CD14-positive monocyte (primary cell): ENCODE measurements around the gene ATP13A3. TPM values are rescaled to one million over a fixed set of nuclear protein-coding genes. Genes with fewer than 3 reads are reported as not detected.

Source experiments
- DNase-seq, 3 donors: peaks; one replicate each; pipeline ENCODE4 v3.0.0-alpha.2; 2011 to 2022
- H2AFZ ChIP-seq: 2 replicates; pipeline ENCODE4 v1.6.0; 2012; ENCODE audit warnings: mild to moderate bottlenecking, low read depth, low read length, inconsistent platforms; ENCODE audit not compliant: insufficient read depth, poor library complexity, severe bottlenecking
- H3K27ac ChIP-seq, 2 donors: 1 replicate in 1 of 2; 2 replicates in 1 of 2; pipeline ENCODE4 v1.5.1; 2012 to 2013; ENCODE audit warnings: low read length in 2 of 2, control low read depth in 1 of 2, inconsistent platforms in 1 of 2, low read depth in 1 of 2, mild to moderate bottlenecking in 1 of 2
- H3K27me3 ChIP-seq, 2 donors: one replicate each; pipeline versions ENCODE4 v1.6.0 to v1.6.1; 2011 to 2013; ENCODE audit warnings: low read length in 2 of 2; ENCODE audit not compliant: control insufficient read depth in 2 of 2, insufficient read depth in 2 of 2
- H3K36me3 ChIP-seq, 2 donors: replicated peaks in 1 of 2; 1 replicate in 1 of 2; 2 replicates in 1 of 2; pipeline versions ENCODE4 v1.5.1 to v1.6.1; 2012 to 2013; ENCODE audit warnings: low read length in 2 of 2, control low read depth in 1 of 2, inconsistent platforms in 1 of 2, mild to moderate bottlenecking in 1 of 2; ENCODE audit not compliant: insufficient read depth in 2 of 2, control insufficient read depth in 1 of 2
- H3K4me1 ChIP-seq, 2 donors: 1 replicate in 1 of 2; 2 replicates in 1 of 2; pipeline versions ENCODE4 v1.5.1 to v1.6.1; 2012 to 2013; ENCODE audit warnings: low read length in 2 of 2, control low read depth in 1 of 2, inconsistent platforms in 1 of 2, mild to moderate bottlenecking in 1 of 2, moderate library complexity in 1 of 2; ENCODE audit not compliant: insufficient read depth in 2 of 2, control insufficient read depth in 1 of 2
- H3K4me2 ChIP-seq: replicated peaks from 2 replicates; pipeline ENCODE3; 2012; ENCODE audit warnings: low read length, moderate library complexity, mild to moderate bottlenecking; ENCODE audit not compliant: poor library complexity, severe bottlenecking; ENCODE audit errors: extremely low read depth
- H3K4me3 ChIP-seq, 3 experiments: fragments of 200-600 bp in 1 of 3; sonication (generic) in 1 of 3; replicated peaks in 1 of 3; 1 replicate in 2 of 3; 2 replicates in 1 of 3; pipeline ENCODE4 v1.5.1; 2011 to 2013; ENCODE audit warnings: low read length in 3 of 3, mild to moderate bottlenecking in 3 of 3, control low read depth in 2 of 3, low read depth in 2 of 3, inconsistent platforms in 1 of 3, moderate library complexity in 1 of 3
- H3K79me2 ChIP-seq: 2 replicates; pipeline ENCODE4 v1.6.0; 2012; ENCODE audit warnings: mild to moderate bottlenecking, control low read depth, inconsistent platforms, low read length, moderate library complexity; ENCODE audit not compliant: insufficient read depth
- H3K9ac ChIP-seq: 2 replicates; pipeline ENCODE4 v1.6.0; 2017; ENCODE audit warnings: low read length, mild to moderate bottlenecking; ENCODE audit not compliant: insufficient read depth, poor library complexity, severe bottlenecking
- H3K9me3 ChIP-seq, 2 donors: replicated peaks in 1 of 2; 1 replicate in 1 of 2; 2 replicates in 1 of 2; pipeline versions ENCODE4 v1.5.1 to v1.6.1; 2012 to 2013; ENCODE audit warnings: low read length in 2 of 2, control low read depth in 1 of 2; ENCODE audit not compliant: control insufficient read depth in 1 of 2, insufficient read depth in 1 of 2
- H4K20me1 ChIP-seq: 2 replicates; pipeline ENCODE4 v1.6.0; 2012; ENCODE audit warnings: mild to moderate bottlenecking, low read length, control low read depth, moderate library complexity; ENCODE audit not compliant: insufficient read depth
- H3K27ac Mint-ChIP-seq, 7 donors: one replicate each; pipeline ENCODE4 v1.8.0; 2020; ENCODE audit warnings: mild to moderate bottlenecking in 7 of 7, mixed read lengths in 7 of 7, moderate library complexity in 6 of 7, inconsistent platforms in 2 of 7
- H3K27me3 Mint-ChIP-seq, 3 donors: one replicate each; pipeline ENCODE4 v1.8.0; 2021 to 2022; ENCODE audit warnings: low read depth in 3 of 3, mild to moderate bottlenecking in 3 of 3, mixed read lengths in 3 of 3, moderate library complexity in 3 of 3, inconsistent platforms in 1 of 3
- H3K36me3 Mint-ChIP-seq, 2 donors: one replicate each; pipeline ENCODE4 v1.8.0; 2020; ENCODE audit warnings: mixed read lengths in 2 of 2, inconsistent platforms in 1 of 2, mild to moderate bottlenecking in 1 of 2
- H3K4me1 Mint-ChIP-seq: one replicate; pipeline ENCODE4 v1.8.0; 2020; ENCODE audit warnings: mild to moderate bottlenecking, mixed read lengths
- H3K4me3 Mint-ChIP-seq, 2 donors: one replicate each; pipeline ENCODE4 v1.8.0; 2020; ENCODE audit warnings: mild to moderate bottlenecking in 2 of 2, mixed read lengths in 2 of 2, moderate library complexity in 1 of 2
- H3K9me3 Mint-ChIP-seq, 7 donors: one replicate each; pipeline ENCODE4 v1.8.0; 2020 to 2022; ENCODE audit warnings: mixed read lengths in 7 of 7, mild to moderate bottlenecking in 6 of 7, moderate library complexity in 6 of 7, inconsistent platforms in 2 of 7
- WGBS: methylation state at CpG from one replicate; pipeline ENCODE4 v1.1.5; 2013; ENCODE audit warnings: missing lambda C conversion rate; ENCODE audit not compliant: insufficient coverage; 5-methylcytosine and 5-hydroxymethylcytosine counted together
- intact Hi-C, 2 donors: fragments of 100-400 bp; cut with micrococcal nuclease; formaldehyde crosslinking; loops; one replicate each; pipeline versions ENCODE4 v1.15.0 to v1.15.1; 2023
- polyA plus RNA-seq, 3 donors: library from polyadenylated mRNA; depleted of rRNA in 1 of 3; unstranded in 2 of 3; stranded (reverse) in 1 of 3; fragments of 300-500 nt in 2 of 3; fragments of >200 nt in 1 of 3; fragmentation: Illumina TruSeq in 2 of 3; gene quantifications; 1 replicate in 2 of 3; 2 replicates in 1 of 3; pipeline ENCODE4 v1.2.3, GENCODE V29; 2012 to 2021
- TF ChIP-seq, protein P1 (sequence below): fragments of 200-600 bp; IDR thresholded peaks from one replicate; pipeline ENCODE4 v1.8.0; 2022; ENCODE audit warnings: antibody characterized with exemption, mild to moderate bottlenecking

Gene ATP13A3
- polyA plus RNA-seq, 3 donors: 4.7 to 19.5 (median 5.2) TPM

DNA sequence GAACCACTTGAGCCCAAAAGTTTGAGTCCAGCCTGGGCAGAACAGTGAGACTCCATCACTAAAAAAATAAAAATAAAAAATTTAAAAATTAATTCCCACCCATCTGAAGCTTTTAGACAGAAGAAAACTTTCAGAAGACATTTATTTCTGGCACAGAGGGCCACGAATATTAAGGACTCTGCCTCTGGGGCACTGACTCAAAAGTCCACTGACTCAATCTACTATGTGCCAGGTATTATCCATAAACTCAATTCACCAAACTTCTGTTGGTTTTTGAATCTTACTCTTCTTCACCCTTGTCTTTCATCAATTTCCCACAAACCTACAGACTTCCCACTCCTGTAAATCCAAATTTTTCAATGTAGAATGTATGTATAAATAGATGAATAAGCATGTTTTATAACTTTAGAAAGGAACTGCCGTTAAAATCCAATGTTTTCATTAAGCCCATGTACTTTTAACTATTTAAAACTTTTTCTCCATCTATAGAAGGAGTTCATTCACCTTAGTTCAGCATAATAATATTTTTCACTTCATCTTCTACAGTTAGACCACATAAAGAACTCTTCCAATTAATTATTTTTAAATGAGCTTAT, 19.9 kb downstream of the ATP13A3 start:
- DNase-seq: no peak
- Histone ChIP-seq H3K4me3 (no peak overlapping the region), H3K4me2 (no peak overlapping the region), H3K9me3 (no peaks in the 10 kb centered on the region), H3K27ac (no peak overlapping the region), H4K20me1 (peaks cover 97% of the 10 kb centered on the region), H3K36me3 (peaks cover under 1 to 7% of the 10 kb centered on the region in 2 donors), H3K4me1 (peaks cover 3 to 4% of the 10 kb centered on the region in 2 donors), H3K27me3 (no peaks in the 10 kb centered on the region), H2AFZ (no peak overlapping the region), H3K79me2 (peaks cover 98% of the 10 kb centered on the region), H3K9ac (no peak overlapping the region)
- Mint-ChIP-seq H3K9me3 (no peaks in the 10 kb centered on the region), H3K4me1 (peaks cover 15% of the 10 kb centered on the region), H3K4me3 (no peak overlapping the region), H3K27ac (no peak overlapping the region), H3K36me3 (peaks cover 10 to 16% of the 10 kb centered on the region in 2 donors), H3K27me3 (no peaks in the 10 kb centered on the region)
- 100% methylated on average over 1 of the region's 2 CpGs for WGBS
- TF ChIP-seq, protein P1, sequence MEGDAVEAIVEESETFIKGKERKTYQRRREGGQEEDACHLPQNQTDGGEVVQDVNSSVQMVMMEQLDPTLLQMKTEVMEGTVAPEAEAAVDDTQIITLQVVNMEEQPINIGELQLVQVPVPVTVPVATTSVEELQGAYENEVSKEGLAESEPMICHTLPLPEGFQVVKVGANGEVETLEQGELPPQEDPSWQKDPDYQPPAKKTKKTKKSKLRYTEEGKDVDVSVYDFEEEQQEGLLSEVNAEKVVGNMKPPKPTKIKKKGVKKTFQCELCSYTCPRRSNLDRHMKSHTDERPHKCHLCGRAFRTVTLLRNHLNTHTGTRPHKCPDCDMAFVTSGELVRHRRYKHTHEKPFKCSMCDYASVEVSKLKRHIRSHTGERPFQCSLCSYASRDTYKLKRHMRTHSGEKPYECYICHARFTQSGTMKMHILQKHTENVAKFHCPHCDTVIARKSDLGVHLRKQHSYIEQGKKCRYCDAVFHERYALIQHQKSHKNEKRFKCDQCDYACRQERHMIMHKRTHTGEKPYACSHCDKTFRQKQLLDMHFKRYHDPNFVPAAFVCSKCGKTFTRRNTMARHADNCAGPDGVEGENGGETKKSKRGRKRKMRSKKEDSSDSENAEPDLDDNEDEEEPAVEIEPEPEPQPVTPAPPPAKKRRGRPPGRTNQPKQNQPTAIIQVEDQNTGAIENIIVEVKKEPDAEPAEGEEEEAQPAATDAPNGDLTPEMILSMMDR: no peak
- intact Hi-C loops: no loop called here

DNA sequence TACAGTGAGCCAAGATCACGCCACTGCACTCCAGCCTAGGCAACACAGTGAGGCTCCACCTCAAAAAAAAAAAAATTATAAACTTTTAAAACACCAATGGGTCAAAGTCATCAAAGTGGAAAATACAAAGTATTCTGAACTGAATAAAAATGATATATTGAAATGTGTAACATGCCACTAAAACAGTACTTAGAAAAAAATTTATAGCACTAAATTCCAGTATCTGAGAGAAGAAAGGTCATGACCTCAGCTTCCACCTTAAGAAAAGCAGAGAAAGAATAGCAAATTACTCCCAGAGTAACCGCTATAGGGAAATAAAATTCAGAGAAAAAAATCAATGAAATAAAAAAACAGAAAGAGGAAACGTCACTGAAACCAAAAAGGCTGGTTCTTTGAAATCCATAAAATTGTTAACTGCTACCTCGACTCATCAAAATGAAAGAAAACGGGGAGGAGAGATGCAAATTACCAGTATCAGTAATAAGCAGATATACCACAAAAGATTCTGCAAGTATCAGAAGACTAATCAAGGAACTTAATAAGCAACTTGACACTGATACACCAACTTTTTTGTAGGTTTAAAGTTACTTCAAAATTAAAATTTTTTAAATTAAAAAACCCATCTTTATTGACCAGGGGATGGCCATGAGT, 20.8 kb downstream of the ATP13A3 start:
- WGBS: no CpG with 5 or more reads among the region's 5 CpGs
- no peak overlapping the region for H2AFZ ChIP-seq
- peaks cover 94% of the 10 kb centered on the region for H3K79me2 ChIP-seq
- H3K27me3 ChIP-seq: no peaks in the 10 kb centered on the region
- H3K4me1 ChIP-seq: peaks cover 0 to 3% of the 10 kb centered on the region in 2 donors
- intact Hi-C loops: no loop called here
- H3K36me3 ChIP-seq: peaks cover 9 to 15% of the 10 kb centered on the region in 2 donors
- no peaks in the 10 kb centered on the region for H3K9me3 Mint-ChIP-seq
- H3K4me3 Mint-ChIP-seq: no peak overlapping the region
- H4K20me1 ChIP-seq: peaks cover 93% of the 10 kb centered on the region
- H3K9ac ChIP-seq: no peak overlapping the region
- TF ChIP-seq, protein P1: no peak
- H3K4me2 ChIP-seq: no peak overlapping the region
- DNase-seq: no peak
- H3K9me3 ChIP-seq: no peaks in the 10 kb centered on the region
- peak overlapping the region in 1 of 7 donors; percentile 32 for H3K27ac Mint-ChIP-seq
- no peak overlapping the region for H3K27ac ChIP-seq
- peaks cover 10 to 16% of the 10 kb centered on the region in 2 donors for H3K36me3 Mint-ChIP-seq
- peaks cover 11% of the 10 kb centered on the region for H3K4me1 Mint-ChIP-seq
- H3K27me3 Mint-ChIP-seq: no peaks in the 10 kb centered on the region
- no peak overlapping the region for H3K4me3 ChIP-seq
